HCT116 (cell line): ENCODE results near the gene RAD21L1. TPM values are rescaled to one million over a fixed set of nuclear protein-coding genes. Genes with fewer than 3 reads are reported as not detected.

Experiments used
- ATAC-seq: fragments of 200-7000 bp; cut with Tn5 transposase; 2 replicates; pipeline ENCODE4 v1.9.1; 2020; ENCODE audit warnings: mild to moderate bottlenecking, moderate library complexity
- BruUV-seq: library from RNA; stranded (reverse); fragments of 400-500 nt; replicated peaks from 2 replicates; lab custom pipeline; 2021; lab: Mats Ljungman, UMichigan
- CTCF ChIA-PET: fragments of 300-600 bp; sonication (Branson Sonifier 250); formaldehyde crosslinking; loops from one replicate; lab custom pipeline; 2021; ENCODE audit warnings: antibody characterized with exemption; lab: Charles Lee
- POLR2A ChIA-PET: fragments of 300-600, 350-600 bp; sonication (Branson Sonifier 250); formaldehyde crosslinking; loops from one replicate; lab custom pipeline; 2021; ENCODE audit warnings: antibody characterized with exemption; lab: Charles Lee
- RAD21 ChIA-PET, 2 experiments: fragments of 300-600 bp; sonication (Branson Sonifier 250); formaldehyde crosslinking; loops; one replicate each; lab custom pipeline; 2023; ENCODE audit warnings: low total read pairs in 2 of 2; ENCODE audit not compliant: uncharacterized antibody in 2 of 2, unreplicated experiment in 2 of 2, low non-redundant PET in 1 of 2; lab: Charles Lee
- DNase-seq: peaks from one replicate; pipeline ENCODE4 v3.0.0-alpha.2; 2010; ENCODE audit warnings: low read depth, low spot score
- H2AFZ ChIP-seq: fragments of 200-600 bp; shearing (Covaris generic), sonication (generic); 2 replicates; pipeline ENCODE4 v1.6.1; 2017; ENCODE audit warnings: low read depth, mixed run types, mixed read lengths, antibody characterized with exemption, low read length; ENCODE audit not compliant: poor library complexity, severe bottlenecking
- H3K27ac ChIP-seq: 2 replicates; pipeline ENCODE4 v1.5.1; 2012; ENCODE audit warnings: low read depth, low read length
- H3K27me3 ChIP-seq: fragments of 200-600 bp; sonication (generic); 2 replicates; pipeline ENCODE4 v1.6.1; 2016; ENCODE audit warnings: mixed run types, low read length, mixed read lengths; ENCODE audit not compliant: insufficient read depth
- H3K36me3 ChIP-seq, 2 experiments: fragments of 200-500 bp in 1 of 2; fragments of 200-600 bp in 1 of 2; sonication (Bioruptor generic) in 1 of 2; sonication (generic) in 1 of 2; 2 replicates each; pipeline versions ENCODE4 v1.5.1 to v1.6.1; 2014 to 2016; ENCODE audit warnings: low read length in 2 of 2, inconsistent platforms in 1 of 2, mixed read lengths in 1 of 2, mixed run types in 1 of 2; ENCODE audit not compliant: insufficient read depth in 2 of 2, control insufficient read depth in 1 of 2
- H3K4me1 ChIP-seq, 2 experiments: fragments of 200-600 bp in 1 of 2; sonication (generic) in 1 of 2; 2 replicates each; pipeline versions ENCODE4 v1.5.1 to v1.6.1; 2012 to 2017; ENCODE audit warnings: low read length in 2 of 2, inconsistent platforms in 1 of 2, mild to moderate bottlenecking in 1 of 2, mixed read lengths in 1 of 2, mixed run types in 1 of 2, moderate library complexity in 1 of 2; ENCODE audit not compliant: insufficient read depth in 2 of 2, control insufficient read depth in 1 of 2
- H3K4me2 ChIP-seq: fragments of 200-600 bp; sonication (generic); 2 replicates; pipeline ENCODE4 v1.6.1; 2017; ENCODE audit warnings: mixed run types, low read length, mixed read lengths
- H3K4me3 ChIP-seq, 2 experiments: fragments of 200-600 bp in 1 of 2; sonication (generic) in 1 of 2; replicated peaks in 1 of 2; 2 replicates each; pipeline ENCODE4 v1.5.1; 2011 to 2016; ENCODE audit warnings: low read length in 2 of 2, control low read depth in 1 of 2, low read depth in 1 of 2, mild to moderate bottlenecking in 1 of 2, mixed read lengths in 1 of 2, mixed run types in 1 of 2
- H3K79me2 ChIP-seq: fragments of 200-600 bp; sonication (generic); 2 replicates; pipeline ENCODE4 v1.6.1; 2017; ENCODE audit warnings: mild to moderate bottlenecking, mixed run types, low read length, moderate library complexity, mixed read lengths; ENCODE audit not compliant: insufficient read depth
- H3K9ac ChIP-seq: fragments of 200-600 bp; sonication (generic); 2 replicates; pipeline ENCODE4 v1.6.1; 2016; ENCODE audit warnings: low read length, mixed read lengths
- H3K9me2 ChIP-seq: fragments of 200-600 bp; sonication (generic), shearing (Covaris generic); 2 replicates; pipeline ENCODE4 v1.6.1; 2017; ENCODE audit warnings: mixed run types, mild to moderate bottlenecking, moderate library complexity; ENCODE audit not compliant: insufficient read depth
- H3K9me3 ChIP-seq, 2 experiments: fragments of 200-500 bp in 1 of 2; fragments of 200-600 bp in 1 of 2; sonication (Bioruptor generic) in 1 of 2; sonication (generic) in 1 of 2; 2 replicates each; pipeline ENCODE4 v1.6.1; 2014 to 2017; ENCODE audit warnings: low read length in 2 of 2, mixed read lengths in 2 of 2, inconsistent platforms in 1 of 2, low read depth in 1 of 2, mild to moderate bottlenecking in 1 of 2, mixed run types in 1 of 2, moderate library complexity in 1 of 2; ENCODE audit not compliant: control insufficient read depth in 1 of 2, insufficient read depth in 1 of 2
- H4K20me1 ChIP-seq: fragments of 200-600 bp; sonication (generic), shearing (Covaris generic); 2 replicates; pipeline ENCODE4 v1.6.1; 2017; ENCODE audit warnings: mixed run types, mild to moderate bottlenecking, moderate library complexity; ENCODE audit not compliant: insufficient read depth
- ATF3 ChIP-seq: IDR thresholded peaks from 2 replicates; pipeline ENCODE4 v1.6.1; 2012
- CBX3 ChIP-seq: IDR thresholded peaks from 2 replicates; pipeline ENCODE4 v1.6.1; 2012; ENCODE audit warnings: low read depth
- CEBPB ChIP-seq: IDR thresholded peaks from 2 replicates; pipeline ENCODE4 v1.6.1; 2012; ENCODE audit warnings: low read depth
- CTCF ChIP-seq, 3 experiments: fragments of 200-600 bp in 1 of 3; sonication (generic) in 1 of 3; IDR thresholded peaks in 2 of 3; conservative IDR thresholded peaks in 1 of 3; 2 replicates each; pipeline ENCODE4 v1.5.1; 2012 to 2017; ENCODE audit warnings: low read depth in 2 of 3, low read length in 2 of 3, antibody characterized with exemption in 1 of 3, borderline replicate concordance in 1 of 3, control low read depth in 1 of 3, mild to moderate bottlenecking in 1 of 3, mixed read lengths in 1 of 3, mixed run types in 1 of 3, moderate library complexity in 1 of 3; ENCODE audit not compliant: insufficient read depth in 1 of 3
- EGR1 ChIP-seq: IDR thresholded peaks from 2 replicates; pipeline ENCODE4 v1.6.1; 2012; ENCODE audit warnings: low read depth
- ELF1 ChIP-seq: IDR thresholded peaks from 2 replicates; pipeline ENCODE4 v1.6.1; 2012; ENCODE audit warnings: low read depth, borderline replicate concordance
- EZH2 ChIP-seq: fragments of 200-600 bp; sonication (generic); IDR thresholded peaks from 2 replicates; pipeline ENCODE4 v1.6.1; 2017; ENCODE audit warnings: antibody characterized with exemption, mixed run types
- FOSL1 ChIP-seq: IDR thresholded peaks from 2 replicates; pipeline ENCODE4 v1.6.1; 2012; ENCODE audit warnings: low read depth
- MAX ChIP-seq: IDR thresholded peaks from 2 replicates; pipeline ENCODE4 v1.6.1; 2012
- POLR2A ChIP-seq: IDR thresholded peaks from 2 replicates; pipeline ENCODE4 v1.7.0; 2011; ENCODE audit warnings: borderline replicate concordance; ENCODE audit not compliant: insufficient read depth, insufficient read length; ENCODE audit errors: extremely low read depth
- POLR2AphosphoS5 ChIP-seq: IDR thresholded peaks from 2 replicates; pipeline ENCODE4 v1.6.1; 2011; ENCODE audit warnings: mild to moderate bottlenecking, low read depth, low read length, moderate library complexity
- TCF7L2 ChIP-seq: IDR thresholded peaks from 2 replicates; pipeline ENCODE4 v1.7.0; 2011; ENCODE audit warnings: borderline replicate concordance, inconsistent platforms; ENCODE audit not compliant: insufficient read depth, insufficient read length; ENCODE audit errors: extremely low read depth
- YY1 ChIP-seq: IDR thresholded peaks from 2 replicates; pipeline ENCODE4 v1.6.1; 2011; ENCODE audit warnings: low read length, low read depth, moderate library complexity, mild to moderate bottlenecking; ENCODE audit not compliant: insufficient replicate concordance; ENCODE audit errors: extremely low read depth
- ZNF274 ChIP-seq: fragments of 200-500 bp; sonication (Bioruptor generic); IDR thresholded peaks from 2 replicates; pipeline ENCODE4 v1.6.1; 2014; ENCODE audit warnings: mild to moderate bottlenecking, low read depth, low read length, inconsistent platforms
- intact Hi-C: fragments of 100-400 bp; cut with micrococcal nuclease; formaldehyde crosslinking; loops from 2 replicates; pipeline ENCODE4 v1.10.0; 2022
- total RNA-seq: library from RNA; stranded (reverse); gene quantifications from one replicate; pipeline ENCODE4 v1.2.1, GENCODE V29; 2021; ENCODE audit not compliant: unreplicated experiment
- TF ChIP-seq, protein P1 (sequence below): IDR thresholded peaks from 2 replicates; pipeline ENCODE4 v1.6.1; 2011; ENCODE audit warnings: mild to moderate bottlenecking, low read length, moderate library complexity; ENCODE audit not compliant: insufficient replicate concordance; ENCODE audit errors: extremely low read depth

The RAD21L1 gene
- total RNA-seq, 1 experiment from 2014 or later, result 0.17 TPM

DNA sequence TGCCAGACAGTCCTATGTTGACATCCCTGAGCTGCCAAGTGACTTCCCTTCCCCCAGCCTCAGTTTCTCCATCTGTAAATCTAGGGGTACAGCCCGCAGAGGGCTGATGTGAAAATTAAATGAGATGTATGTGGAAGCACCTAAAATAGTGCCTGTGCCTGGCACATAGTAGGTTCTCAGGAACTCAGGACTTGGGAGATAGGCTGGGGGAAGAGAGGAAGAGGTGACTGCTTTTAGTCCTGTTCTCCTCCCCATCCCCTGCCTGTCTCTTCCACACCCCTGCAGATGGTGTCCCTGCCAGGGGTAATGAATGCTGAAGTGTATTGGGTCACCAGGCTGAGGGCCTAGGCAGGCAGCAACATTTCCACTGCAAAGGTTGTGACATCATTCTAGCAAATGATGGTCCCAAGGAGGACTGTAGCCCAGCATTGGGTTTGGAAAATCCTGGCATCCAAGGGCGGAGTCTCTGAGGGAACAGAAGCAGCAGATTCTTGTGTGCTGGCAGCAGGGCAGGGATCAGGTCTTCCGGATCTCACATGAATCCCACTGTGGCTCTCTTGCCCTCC is 42.0 kb downstream of the RAD21L1 start:
- H4K20me1 ChIP-seq, result no peaks in the 10 kb centered on the region
- no peak overlapping the region for H3K27ac ChIP-seq
- BruUV-seq, result no TSS peak
- no peaks in the 10 kb centered on the region for H3K27me3 ChIP-seq
- H3K9ac ChIP-seq, result no peak overlapping the region
- H2AFZ ChIP-seq, result no peak overlapping the region
- ATAC-seq, result no peak
- H3K4me2 ChIP-seq, result no peak overlapping the region
- H3K4me3 ChIP-seq, result no peak overlapping the region
- H3K36me3 ChIP-seq, result no peaks in the 10 kb centered on the region
- DNase-seq, result no peak
- TF ChIP-seq POLR2AphosphoS5 (no peak), YY1 (no peak), POLR2A (no peak), TCF7L2 (no peak), MAX (no peak), FOSL1 (no peak), CEBPB (no peak), ZNF274 (no peak), ATF3 (no peak), EZH2 (no peak), CBX3 (no peak), CTCF (IDR thresholded peaks at IDR 0.05 in 2 of 3, conservative IDR thresholded peaks at IDR 0.05 in 1 of 3; ENCODE audit: borderline replicate concordance in 1 of 3, insufficient read depth in 1 of 3, low read depth in 2 of 3, low read length in 2 of 3) (no peak), EGR1 (no peak), ELF1 (no peak)
- TF ChIP-seq, protein P1, sequence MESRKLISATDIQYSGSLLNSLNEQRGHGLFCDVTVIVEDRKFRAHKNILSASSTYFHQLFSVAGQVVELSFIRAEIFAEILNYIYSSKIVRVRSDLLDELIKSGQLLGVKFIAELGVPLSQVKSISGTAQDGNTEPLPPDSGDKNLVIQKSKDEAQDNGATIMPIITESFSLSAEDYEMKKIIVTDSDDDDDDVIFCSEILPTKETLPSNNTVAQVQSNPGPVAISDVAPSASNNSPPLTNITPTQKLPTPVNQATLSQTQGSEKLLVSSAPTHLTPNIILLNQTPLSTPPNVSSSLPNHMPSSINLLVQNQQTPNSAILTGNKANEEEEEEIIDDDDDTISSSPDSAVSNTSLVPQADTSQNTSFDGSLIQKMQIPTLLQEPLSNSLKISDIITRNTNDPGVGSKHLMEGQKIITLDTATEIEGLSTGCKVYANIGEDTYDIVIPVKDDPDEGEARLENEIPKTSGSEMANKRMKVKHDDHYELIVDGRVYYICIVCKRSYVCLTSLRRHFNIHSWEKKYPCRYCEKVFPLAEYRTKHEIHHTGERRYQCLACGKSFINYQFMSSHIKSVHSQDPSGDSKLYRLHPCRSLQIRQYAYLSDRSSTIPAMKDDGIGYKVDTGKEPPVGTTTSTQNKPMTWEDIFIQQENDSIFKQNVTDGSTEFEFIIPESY, result no peak
- intact Hi-C loops, result no loop called here
- no peaks in the 10 kb centered on the region for H3K9me3 ChIP-seq
- H3K4me1 ChIP-seq, result peaks cover 6 to 21% of the 10 kb centered on the region in 2 experiments; a peak in 3 of 4 replicates
- RAD21 ChIA-PET, result no interaction called here
- POLR2A ChIA-PET, result no interaction called here
- H3K9me2 ChIP-seq, result no peaks in the 10 kb centered on the region
- CTCF ChIA-PET, result no interaction called here
- H3K79me2 ChIP-seq, result no peaks in the 10 kb centered on the region
